GM18909 (cell line): Measurements from ENCODE around the gene CENPA.
"Not testable (repeated sequence)": the region's sequence is repeated elsewhere in the genome, so short reads cannot be mapped to it uniquely, and the experiment has no call there.

Experiments used
- ATAC-seq: cut with Tn5 transposase; IDR thresholded peaks from one replicate; pipeline ENCODE4 v1.9.1; 2021; ENCODE audit warnings: mild to moderate bottlenecking; ENCODE audit not compliant: unreplicated experiment, poor library complexity

CENPA gene

DNA sequence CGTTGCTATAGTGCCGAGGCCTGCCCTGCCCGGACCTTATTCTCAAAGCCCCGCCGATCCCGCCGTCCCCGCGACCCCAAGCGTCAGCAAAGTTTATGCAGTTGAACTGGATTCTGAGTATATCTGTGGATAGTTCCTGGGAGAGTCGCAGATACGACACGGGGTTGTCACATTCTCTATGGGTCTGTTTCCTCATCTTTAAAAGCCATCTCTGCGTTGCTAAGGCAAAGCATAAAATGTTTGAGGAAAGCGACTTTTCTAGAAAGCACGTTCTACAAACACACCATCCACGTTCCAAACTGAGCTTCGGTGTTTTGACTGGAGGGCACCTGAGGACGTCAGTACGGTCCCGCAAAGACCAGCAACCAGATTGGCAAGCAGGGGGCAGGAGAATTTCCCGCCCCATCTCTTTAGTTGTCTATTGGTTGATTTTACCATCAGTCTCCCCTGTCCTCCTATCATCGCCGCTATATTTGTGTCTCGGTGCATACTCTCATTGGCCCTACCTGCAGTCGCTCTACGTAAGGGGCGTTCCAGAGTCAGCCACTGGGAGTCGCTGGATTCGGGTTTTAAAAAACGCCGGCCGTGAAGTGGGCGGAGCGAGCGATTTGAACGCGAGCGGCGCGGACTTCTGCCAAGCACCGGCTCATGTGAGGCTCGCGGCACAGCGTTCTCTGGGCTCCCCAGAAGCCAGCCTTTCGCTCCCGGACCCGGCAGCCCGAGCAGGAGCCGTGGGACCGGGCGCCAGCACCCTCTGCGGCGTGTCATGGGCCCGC is at the start of gene CENPA:
CENPA (plus strand) TSS at position 626 of the 776 bp plus-strand sequence; CDS start at position 767, 141 bp downstream.
- peak; percentile 99 for ATAC-seq

DNA sequence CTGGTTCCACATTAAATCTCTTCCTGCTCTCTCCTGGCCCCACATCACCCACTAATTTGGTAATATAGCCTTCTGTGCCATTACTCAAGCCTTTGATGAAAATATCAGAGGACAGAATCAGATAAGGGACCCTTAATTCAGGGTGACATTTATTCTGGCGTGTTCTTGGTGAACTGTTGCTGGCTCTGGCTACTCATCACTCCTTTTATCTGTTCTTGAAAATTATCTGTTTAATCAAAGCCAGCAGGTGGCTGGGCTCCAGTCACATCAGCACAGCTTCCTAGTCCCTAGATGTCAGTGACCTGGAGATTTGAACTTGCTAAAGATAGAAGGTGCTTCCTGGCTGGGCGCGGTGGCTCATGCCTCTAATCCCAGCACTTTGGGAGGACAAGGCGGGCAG is 48.6 kb upstream of the CENPA start:
- ATAC-seq: no peak

DNA sequence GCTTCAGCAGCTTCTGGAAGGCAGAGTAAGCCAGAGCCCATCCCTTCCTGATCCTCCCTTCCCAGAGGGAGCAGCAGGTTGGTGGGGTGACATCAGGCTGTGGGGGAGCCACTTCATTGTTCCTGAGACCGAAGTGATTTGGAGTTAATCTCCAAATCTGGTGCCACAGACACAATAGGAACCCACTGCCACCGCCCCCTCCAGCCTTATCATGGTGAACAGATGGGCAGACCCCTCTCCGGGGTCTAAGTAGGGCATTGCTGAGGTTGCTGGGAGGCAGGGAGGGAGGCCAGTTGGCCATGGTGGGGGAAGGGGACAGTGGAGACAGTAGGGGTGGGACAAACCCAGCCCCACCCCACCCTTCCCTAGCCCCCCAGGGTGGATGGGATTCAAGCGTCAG is 47.4 kb upstream of the CENPA start:
- ATAC-seq: no peak

DNA sequence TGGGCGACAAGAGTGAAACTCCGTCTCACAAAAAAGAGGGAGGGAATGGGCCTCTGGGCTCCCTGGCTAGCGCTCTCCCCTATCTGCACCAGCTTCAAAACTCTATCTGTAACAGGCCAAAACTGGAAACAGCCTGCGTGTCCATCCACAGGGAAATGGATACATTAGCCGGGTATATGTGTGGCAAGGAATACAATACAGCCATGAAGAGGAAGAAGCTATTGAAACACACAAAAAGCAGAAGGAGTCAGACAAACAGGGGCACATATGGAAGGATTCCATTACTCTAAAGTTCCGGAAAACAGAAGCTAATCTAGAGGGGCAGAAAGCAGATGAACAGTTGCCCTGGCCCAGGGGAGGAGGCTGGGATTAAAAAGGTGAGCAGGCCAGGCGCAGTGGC is 46.3 kb upstream of the CENPA start:
- ATAC-seq: no peak

DNA sequence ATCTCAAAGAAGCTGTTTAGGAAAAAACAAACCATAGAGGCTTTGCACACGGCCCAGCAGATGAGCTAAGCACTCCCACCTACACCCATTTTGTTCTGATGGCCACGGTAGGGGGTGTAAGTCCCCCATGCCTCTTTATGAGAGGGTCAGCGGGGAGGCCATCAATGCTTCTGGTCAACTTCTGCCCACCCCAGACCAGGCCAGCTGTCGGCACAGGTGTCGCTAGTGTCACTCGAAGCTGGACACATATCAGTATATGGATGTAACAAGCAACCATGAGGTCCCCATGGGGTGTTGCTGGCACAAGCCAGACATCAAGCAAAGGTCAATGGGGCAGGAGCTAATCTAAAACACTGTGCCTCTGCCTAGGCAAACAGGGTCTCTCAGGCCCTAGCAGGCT is 45.5 kb upstream of the CENPA start:
- ATAC-seq: no peak

DNA sequence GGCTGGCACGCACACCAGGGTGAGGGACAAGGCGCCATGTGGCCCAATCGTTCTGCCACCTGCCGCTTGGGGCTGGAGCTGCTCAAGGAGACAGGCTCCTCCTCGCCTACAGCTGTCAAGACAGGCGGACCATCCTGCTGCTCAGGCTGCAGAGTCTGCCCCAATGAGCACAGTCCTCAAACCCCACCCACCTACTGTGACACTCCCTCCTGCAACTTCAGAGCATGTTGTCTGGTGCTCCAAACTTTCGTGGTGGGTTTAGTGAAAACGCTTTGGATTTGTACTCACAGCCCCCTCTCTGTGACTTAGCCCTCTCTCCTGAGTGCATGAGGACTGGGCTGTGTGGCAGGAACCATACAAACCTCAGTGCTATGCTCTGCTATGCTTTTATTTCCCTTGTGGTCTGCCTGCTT is 45.0 kb upstream of the CENPA start:
- ATAC-seq: peak; percentile 50

DNA sequence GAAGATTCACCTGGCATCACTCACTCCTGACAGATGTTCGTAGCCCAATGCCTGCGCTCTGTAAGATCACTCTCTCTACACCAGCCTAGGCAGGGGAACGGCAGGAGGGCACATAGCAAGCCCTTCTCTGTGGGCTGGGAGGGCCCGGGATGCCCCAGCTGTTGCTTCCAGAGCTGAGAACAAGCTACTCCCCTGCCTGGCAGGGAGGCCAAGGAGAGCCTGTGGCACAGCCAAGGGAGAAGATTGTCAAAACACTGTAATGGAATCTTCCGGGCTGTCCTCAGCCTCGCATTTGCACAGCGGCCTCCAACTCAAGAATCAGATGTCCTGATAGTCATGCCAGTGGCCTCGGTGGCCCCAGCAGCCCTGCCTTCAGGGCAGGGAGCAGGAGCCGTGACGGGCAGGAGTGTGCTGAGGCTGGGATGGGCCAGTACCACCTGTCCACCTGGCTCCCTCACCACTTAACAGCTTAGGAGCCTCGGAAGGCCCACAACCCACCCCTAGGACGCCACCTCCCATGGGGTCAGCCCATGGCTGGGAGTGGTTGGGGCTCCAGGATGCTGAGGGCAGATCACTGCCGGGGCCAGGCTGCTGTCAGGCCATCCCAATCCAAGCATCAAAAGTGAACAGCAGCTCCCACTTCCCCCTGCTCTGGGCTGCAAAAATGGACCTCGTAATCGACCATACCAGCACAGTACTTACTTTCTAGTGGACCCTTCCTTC is 43.6 kb upstream of the CENPA start:
- ATAC-seq: no peak

DNA sequence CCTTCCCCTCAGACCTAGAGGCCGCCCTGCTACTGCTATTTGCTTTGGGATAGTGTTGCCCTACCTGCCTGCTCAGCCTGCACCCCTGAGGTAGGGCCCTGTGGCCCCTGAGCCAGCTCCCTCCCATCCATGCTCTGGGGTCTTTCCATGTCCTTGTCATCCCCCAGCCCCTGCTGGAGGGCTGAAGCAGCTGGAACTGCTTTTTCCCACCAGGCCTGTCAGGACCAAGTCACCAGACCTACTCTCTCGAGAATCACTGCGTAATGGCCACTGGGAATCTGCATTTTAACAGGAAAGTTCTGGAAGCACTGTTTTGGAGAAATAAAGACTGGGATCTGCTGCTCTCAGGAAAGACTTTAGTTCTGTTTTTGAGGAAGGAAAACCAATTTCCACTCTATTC is 42.0 kb upstream of the CENPA start:
- ATAC-seq: no peak

DNA sequence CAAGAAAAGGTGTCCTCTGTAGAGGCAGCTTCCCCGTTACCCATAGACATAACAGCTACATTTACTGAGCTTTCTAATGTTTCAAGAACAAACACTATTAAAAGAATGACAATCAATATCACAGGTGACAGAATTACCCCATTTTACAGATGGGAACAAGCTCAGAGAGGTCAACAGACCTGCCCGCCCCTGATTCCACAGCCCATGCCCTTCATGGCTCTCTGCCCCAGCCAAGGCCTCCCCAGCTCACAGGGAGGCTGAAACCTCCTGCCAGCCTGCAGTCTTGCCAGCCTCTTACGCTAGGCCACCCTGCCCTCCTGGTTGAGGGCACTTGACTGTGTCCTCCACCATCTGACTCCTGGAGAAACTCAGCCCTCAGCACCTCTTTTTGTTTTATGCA is 40.9 kb upstream of the CENPA start:
- no peak for ATAC-seq

DNA sequence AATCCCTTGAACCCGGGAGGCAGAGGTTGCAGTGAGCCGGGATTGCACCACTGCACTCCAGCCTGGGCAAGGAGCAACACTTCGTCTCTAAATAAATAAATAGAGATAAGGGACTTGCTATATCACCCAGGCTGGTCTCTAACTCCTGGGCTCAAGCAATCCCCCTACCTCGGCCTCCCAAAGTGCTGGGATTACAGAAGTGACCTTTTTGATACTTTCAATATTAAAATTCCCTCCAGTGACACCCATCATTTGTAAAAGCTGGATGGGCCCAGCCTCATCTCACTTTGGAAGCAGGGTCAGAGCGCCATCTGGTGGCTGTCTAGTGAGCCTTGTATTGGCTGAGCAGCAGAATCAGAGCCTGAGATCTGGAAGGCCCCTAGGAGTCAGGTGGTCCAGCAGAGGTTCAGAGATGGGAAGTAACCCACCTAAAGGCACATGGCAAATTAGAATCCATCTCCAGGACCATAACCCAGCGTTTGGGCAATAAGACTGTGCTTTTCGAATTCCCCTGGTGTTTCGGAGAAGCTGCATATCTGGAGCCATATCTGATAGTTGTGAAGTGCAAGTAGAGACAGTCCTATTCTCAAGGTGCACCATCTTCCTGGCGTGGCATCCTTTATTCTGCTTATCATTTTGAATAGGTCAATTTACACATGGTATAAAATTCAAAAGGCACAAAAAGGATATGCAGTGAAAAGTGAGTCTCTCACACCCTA is 40.1 kb upstream of the CENPA start:
- ATAC-seq: peak; percentile 44

DNA sequence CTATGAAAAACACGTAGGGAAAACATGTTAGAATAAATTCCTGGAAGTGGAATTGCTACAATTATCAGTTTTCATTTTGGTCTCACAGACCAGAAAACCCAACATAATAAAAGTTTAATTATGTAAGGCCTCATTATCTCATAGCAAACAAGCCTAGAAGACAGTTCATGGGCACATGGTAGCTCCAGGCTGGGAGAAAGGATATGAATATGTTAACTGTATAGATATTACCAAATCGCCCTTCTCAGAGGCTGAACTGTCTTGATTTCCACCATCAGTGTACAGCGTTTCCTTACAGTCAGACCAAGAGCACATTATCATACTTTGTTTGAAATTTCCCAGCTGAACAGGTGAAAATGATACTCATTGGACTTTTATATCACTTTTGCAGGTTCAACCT is 38.9 kb upstream of the CENPA start:
- ATAC-seq: no peak

DNA sequence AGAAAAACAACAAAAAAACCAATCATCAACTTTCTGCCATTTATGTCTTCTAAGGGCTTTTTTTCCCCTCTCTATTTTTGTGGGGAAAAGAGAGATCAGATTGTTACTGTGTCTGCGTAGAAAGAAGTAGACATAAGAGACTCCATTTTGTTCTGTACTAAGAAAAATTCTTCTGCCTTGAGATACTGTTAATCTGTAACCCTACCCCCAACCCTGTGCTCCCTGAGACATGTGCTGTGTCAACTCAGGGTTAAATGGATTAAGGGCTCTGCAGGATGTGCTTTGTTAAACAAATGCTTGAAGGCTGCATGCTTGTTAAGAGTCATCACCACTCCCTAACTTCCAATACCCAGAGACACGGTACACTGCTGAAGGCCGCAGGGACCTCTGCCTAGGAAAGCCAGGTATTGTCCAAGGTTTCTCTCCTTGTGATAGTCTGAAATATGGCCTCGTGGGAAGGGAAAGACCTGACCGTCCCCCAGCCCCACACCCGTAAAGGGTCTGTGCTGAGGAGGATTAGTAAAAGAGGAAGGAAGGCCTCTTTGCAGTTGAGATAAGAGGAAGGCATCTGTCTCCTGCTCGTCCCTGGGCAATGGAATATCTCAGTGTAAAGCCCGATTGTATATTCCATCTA is 36.0 kb upstream of the CENPA start:
- not testable (repeated sequence) for ATAC-seq

DNA sequence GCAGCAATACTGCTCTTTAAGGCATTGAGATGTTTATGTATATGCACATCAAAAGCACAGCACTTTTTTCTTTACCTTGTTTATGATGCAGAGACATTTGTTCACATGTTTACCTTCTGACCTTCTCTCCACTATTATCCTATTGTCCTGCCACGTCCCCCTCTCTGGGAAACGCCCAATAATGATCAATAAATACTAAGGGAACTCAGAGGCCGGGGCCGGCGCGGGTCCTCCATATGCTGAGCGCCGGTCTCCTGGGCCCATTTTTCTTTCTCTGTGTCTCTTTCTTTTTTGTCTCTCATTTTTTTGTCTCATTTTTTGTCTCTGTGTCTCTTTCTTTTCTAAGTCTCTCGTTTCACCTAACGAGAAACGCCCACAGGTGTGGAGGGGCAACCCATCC is 35.4 kb upstream of the CENPA start:
- ATAC-seq: not testable (repeated sequence)

DNA sequence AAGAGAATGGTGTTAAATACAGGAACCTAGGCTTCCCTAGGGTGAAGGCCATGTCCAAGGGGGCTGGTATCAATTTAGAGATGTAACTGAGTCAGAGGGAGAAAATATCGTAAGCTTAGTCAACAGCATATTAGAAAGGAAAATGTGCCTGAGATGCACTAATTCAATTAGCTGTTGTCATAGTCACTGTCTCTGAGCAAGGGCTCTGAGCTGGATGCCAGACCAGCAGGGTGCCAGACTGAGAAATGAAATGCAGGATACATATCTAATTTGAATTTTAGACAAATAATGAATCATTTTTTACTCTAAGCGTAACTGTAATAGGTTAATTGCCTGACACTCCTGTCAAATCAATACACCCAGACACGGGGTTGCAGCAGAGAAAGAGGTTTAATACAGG is 33.2 kb upstream of the CENPA start:
- no peak for ATAC-seq

DNA sequence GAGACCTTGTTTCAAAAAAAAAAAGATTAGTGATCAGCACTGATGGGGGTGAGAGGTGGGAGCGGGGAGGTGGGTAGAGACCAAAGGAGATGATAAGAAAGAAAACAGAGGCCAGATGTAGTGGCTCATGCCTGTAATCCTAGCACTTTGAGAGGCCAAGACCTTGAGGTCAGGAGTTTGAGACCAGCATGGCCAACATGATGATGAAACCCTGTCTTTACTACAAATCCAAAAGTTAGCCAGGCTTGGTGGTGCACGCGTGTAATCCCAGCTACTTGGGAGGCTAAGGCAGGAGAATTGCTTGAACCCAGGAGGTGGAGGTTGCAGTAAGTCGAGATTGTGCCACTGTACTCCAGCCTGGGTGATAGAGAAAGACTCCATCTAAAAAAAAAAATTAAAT is 31.3 kb upstream of the CENPA start:
- ATAC-seq: no peak

DNA sequence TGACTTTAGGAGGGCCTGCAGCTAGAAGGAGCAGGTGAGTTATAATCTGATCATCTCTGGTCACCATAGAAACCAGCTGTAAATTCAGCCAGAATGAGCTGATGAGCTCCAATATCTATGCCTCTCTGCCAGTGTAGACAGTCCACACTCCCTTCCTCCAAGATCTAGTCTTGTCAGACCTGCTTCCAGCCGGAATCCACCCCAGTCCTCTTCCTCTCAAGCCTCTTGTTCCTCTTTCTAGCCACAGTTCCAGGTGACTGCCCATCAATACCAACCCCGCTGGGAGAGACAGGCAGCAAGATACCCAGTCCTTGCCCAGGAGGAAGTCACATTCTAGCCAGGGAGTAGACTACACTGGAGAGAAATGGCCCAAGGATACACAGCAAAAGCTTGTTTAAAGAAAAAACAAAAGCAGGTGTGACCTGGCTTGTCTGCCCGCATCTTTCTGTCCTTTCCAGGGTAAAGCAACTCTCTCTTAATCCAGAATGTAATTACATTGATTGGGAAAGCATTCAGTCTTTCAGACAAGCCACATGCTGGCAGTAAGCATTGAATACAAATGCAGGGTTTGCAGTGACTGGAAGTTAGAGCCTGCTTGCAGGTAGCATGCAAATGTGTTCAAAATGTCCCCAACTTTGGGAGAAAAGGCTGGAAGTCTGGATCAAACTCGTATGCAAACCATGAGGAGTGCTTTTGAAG is 30.7 kb upstream of the CENPA start:
- no peak for ATAC-seq

DNA sequence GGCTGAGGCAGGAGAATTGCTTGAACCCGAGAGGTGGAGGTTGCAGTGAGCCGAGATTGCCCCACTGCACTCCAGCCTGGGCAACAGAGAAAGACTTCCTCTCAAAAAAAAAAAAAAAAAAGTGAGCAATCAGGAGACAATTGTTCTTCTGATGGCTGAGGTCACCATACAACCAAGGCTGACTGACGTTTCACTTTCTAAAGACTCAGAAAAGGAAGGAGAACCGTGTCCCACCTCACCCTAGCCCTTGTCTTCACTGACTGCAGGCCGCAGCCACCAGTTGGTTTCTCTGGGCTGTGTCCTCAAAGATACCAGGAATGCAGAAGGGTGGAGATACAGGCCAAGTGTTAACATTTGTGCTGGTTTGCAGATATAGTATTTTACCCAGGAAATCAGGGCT is 29.5 kb upstream of the CENPA start:
- ATAC-seq: no peak

DNA sequence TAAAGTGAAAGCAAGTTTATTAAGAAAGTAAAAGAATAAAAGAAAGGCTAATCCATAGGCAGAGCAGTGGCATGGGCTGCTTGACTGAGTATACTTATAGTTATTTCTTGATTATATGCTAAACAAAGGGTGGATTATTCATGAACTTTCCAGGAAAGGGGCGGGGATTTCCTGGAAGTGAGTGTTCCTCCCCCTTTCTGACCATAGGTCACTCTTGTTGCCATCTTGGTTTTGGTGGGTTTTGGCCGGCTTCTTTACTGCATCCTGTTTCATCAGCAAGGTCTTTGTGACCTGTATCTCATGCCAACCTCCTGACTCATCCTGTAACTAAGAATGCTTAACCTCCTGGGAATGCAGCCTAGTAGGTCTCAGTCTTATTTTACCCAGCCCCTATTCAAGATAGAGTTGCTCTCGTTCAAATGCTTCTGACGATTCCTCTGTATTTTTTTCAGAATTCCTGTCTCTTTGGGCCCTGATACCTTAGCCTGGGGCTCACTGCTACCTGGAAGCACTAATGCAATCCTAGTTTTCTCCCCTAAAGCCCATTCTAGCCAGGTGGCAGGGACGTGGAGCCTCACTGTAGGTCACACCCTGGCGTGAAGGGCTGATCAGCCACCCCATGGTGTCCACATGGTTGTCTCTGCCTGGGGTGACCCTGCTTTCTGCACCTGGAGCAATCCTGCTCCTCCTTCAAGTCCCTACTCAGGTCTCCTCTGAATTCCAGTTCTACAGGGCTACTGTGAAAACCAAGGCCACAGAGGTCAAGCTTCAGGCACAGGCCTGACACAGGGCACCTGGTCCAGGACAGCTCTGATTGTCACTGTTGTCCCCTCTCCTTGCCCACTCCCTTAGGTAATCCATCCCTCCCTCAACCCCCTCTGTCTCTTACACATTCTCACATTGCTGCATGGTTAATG is 27.7 kb upstream of the CENPA start:
- no peak for ATAC-seq

DNA sequence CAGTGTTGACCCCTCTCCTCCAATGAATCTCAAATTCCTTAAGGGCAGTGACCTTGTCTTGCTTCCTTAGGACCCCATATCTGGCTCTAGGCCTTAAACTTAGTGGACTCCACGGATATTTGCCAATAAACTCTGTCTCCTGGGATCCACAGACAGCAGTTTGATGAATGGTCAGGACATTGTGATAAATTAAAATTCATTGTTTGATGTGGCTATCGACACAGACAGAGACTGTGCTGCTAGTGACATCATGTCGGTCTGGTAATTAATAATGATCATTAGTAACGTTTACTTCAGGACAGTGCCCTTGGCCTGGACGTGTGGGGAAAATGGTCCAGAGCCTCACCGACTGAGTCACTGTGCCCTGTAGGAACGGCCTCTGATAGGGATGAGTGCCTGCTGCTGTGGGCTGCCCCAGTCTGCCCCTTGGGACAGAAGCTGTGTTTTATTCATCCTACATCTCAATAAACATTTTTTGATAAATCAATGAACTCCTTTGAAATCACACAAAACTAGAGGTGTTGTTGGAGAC is 27.0 kb upstream of the CENPA start:
- no peak for ATAC-seq
